GM18520 (cell line): Measurements from ENCODE around the gene TMBIM6.
"Not testable (repeated sequence)": the region's sequence is repeated elsewhere in the genome, so short reads cannot be mapped to it uniquely, and the experiment has no call there.

Experiments
- ATAC-seq: cut with Tn5 transposase; IDR thresholded peaks from one replicate; pipeline ENCODE4 v1.9.1; 2021; ENCODE audit not compliant: unreplicated experiment

Gene TMBIM6, protein sequence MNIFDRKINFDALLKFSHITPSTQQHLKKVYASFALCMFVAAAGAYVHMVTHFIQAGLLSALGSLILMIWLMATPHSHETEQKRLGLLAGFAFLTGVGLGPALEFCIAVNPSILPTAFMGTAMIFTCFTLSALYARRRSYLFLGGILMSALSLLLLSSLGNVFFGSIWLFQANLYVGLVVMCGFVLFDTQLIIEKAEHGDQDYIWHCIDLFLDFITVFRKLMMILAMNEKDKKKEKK

GRCh38 chr12:49740930-49741881 is at the start of gene TMBIM6:
TSS of gene TMBIM6 (plus strand) at chr12:49741557. CDS start at chr12:49752494, 10,937 bp downstream.
- peak; percentile 93 for ATAC-seq

GRCh38 chr12:49692851-49693250 is 48.5 kb upstream of the TMBIM6 start:
- no peak for ATAC-seq

- ATAC-seq, result no peak
Observed at GRCh38 chr12:49693931-49694444, 47.4 kb upstream of the TMBIM6 start.

- no peak for ATAC-seq
Observed at GRCh38 chr12:49696723-49697122, 44.6 kb upstream of the TMBIM6 start.

- no peak for ATAC-seq
Observed at GRCh38 chr12:49697808-49698207, 43.5 kb upstream of the TMBIM6 start.

GRCh38 chr12:49698619-49699545 is 42.5 kb upstream of the TMBIM6 start:
- ATAC-seq, result peak; percentile 75

- ATAC-seq, result no peak
Observed at GRCh38 chr12:49702009-49702408, 39.3 kb upstream of the TMBIM6 start.

DNA sequence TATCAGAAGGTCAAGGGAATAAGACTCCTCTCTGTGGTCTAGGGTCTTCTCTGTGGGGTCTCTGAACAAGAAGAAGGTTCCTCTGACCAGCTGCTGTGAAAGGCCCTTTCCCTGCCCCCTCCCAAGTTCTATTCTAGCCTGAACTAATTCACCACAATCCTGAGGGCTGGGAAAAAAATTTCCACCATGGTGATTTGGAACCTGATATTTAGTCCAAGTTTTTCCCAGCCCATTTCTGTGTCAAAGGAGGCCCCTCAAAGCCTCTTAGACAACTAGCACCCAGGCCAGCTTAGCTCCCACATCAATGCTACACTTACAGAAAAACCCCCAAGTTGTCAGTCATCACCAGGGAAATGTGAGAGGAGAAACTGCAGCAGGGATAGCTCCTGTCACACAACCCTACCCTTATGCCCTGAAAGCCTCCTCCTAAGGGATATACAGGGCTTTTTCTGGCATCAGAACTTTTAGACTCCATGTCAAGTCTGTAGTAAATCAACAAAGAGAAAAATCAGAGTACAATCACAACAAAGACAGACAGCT is 38.6 kb upstream of the TMBIM6 start:
- no peak for ATAC-seq

DNA sequence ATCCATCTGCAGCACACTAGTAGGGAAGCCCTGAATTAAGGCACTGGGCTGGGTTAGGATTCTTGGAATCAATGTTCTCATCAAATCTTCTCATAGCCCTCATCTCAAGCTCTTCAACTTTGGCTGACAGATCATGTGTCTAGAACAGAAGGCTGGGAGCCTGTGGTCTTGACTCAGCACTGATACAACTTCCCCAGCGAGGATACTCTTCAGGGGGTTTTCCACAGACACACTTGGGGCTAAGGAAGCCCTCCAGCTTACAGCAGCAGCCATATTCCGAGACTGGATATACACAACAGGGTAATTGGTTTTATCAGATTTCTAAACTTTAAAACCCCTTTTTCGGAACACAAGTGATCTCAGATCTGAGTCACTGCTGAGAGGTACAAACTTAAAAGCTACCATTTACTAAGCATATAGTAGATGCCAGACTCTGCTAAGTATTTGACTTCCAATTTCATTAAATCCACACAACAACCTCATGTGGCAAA is 37.7 kb upstream of the TMBIM6 start:
- no peak for ATAC-seq

GRCh38 chr12:49705479-49706134 is 35.8 kb upstream of the TMBIM6 start:
- ATAC-seq, result no peak

GRCh38 chr12:49706351-49707127 is 34.8 kb upstream of the TMBIM6 start:
- peak; percentile 1 for ATAC-seq

DNA sequence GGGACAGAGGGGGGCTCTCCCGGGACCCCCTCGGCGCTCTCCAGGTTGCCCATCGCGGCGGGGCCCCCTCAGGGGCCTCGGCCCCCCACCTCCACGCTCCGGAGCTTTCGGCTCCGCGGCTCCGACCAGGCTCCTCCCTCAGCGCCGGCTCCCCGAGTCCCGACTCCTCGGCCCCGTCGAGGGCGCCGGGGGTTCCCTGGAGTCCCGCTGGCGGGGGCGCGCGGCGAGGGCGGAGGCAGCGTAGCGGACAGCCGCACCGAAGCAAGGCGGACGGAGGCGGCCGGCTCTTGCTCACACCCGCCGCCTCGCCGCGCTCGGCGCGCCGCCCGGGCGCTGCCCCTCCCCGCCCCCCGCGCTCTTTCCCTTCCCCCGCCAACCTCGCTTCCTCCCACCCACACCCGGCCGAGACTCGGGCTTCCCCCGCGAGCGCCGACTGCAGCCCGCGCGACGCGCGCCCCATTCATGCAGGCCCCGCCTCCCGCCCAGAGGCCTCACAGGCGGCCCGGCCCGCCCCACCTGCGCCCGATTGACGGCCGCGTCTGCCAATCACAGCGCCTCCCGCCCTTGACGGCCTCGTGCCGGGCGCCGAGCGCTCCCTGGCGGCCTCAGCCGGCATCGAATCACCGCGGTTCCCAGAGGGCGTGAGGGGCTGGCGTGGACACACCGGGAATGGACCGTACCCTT is 34.1 kb upstream of the TMBIM6 start, which contains the start of gene FMNL3:
Gene FMNL3, minus strand, starts transcription at position 278 of the 684 bp plus-strand sequence. Its CDS starts 225 bp downstream, at position 53.
- ATAC-seq, result peak; percentile 80

- no peak for ATAC-seq
Observed at GRCh38 chr12:49707812-49708147, 33.6 kb upstream of the TMBIM6 start.

DNA sequence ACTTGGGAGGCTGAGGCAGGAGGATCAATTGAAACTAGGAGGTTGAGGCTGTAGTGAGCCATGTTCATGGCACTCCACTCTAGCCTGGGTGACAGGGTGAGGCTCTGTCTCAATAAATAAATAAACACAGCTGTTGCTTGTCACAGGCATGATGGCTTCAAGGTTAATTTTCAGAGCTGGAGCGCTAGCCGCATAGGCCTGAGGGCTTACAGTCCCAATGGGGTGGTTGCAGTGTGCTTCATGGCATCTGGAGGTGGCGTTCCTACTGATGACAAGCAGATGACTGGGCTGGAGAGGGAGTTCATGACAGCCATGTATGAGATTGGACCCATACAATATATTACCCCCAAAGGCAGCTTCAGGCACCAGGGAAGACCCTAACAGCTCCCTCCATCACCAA is 32.5 kb upstream of the TMBIM6 start:
- no peak for ATAC-seq

DNA sequence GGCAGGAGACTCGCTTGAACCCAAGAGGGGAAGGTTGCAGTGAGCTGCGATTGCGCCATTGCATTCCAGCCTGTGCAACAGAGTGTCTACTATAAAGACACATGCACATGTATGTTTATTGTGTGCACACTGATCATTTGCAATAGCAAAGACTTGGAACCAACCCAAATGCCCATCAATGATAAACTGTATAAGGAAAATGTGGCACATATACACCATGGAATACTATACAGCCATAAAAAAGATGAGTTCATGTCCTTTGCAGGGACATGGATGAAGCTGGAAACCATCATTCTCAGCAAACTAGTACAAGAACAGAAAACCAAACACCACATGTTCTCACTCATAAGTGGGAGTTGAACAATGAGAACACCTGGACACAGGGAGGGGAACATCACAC is 27.4 kb upstream of the TMBIM6 start:
- ATAC-seq, result not testable (repeated sequence)

DNA sequence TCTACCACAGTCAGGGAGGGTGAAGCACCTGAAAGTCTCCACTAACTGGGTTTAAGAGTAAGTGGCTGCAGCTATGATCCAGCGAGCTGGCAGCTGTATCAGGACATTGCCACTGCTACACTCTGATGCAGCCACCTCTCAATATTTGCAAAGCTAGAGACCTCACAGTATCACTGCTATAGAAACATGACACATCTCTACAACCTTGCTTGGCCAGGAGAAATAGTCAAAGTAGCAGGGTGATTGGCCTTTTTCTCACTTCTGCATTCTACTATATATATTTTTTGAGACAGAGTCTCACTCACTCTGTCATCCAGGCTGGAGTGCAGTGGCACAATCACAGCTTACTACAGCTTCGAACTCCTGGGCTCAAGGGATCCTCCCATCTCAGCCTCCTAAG is 24.8 kb upstream of the TMBIM6 start:
- peak; percentile 61 for ATAC-seq

DNA sequence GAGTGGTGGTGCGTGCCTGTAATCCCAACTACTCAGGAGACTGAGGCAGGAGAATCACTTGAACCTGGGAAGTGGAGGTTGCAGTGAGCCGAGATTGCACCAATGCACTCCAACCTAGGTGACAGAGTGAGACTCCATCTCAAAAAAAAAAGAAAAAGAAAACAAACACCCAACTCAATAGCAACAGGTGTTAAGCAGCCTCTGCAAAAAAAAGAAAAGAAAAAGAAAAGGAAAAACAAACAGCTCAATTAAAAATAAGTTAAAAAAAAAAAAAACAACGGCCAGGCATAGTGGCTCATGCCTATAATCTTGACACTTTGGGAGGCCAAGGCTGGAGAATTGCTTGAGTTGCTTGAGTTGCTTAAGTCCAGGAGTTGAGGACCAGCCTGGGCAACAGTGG is 23.6 kb upstream of the TMBIM6 start:
- ATAC-seq, result not testable (repeated sequence)

GRCh38 chr12:49720214-49720613 is 21.1 kb upstream of the TMBIM6 start:
- ATAC-seq, result no peak
